B cell (primary cell): ENCODE data around the gene DENND2C. TPM values are rescaled to one million over a fixed set of nuclear protein-coding genes. Genes with fewer than 3 reads are reported as not detected.
A peak's percentile ranks its signal among the peaks of the same experiment; 100 is the strongest.

ENCODE experiments used
- ATAC-seq: fragments of 200-7000 bp; cut with Tn5 transposase; one replicate; pipeline ENCODE4 v1.10.0; 2021; ENCODE audit warnings: low read depth, mild to moderate bottlenecking, moderate number of reproducible peaks, moderate library complexity
- CTCF ChIA-PET: fragments of 350-600 bp; sonication (Branson Sonifier 250); formaldehyde crosslinking; loops from one replicate; lab custom pipeline; 2021; ENCODE audit warnings: antibody characterized with exemption, inconsistent platforms; lab: Charles Lee
- POLR2A ChIA-PET: fragments of 350-600 bp; sonication (Branson Sonifier 250); formaldehyde crosslinking; loops from one replicate; lab custom pipeline; 2021; ENCODE audit warnings: antibody characterized with exemption; lab: Charles Lee
- DNase-seq: peaks from one replicate; pipeline ENCODE4 v3.0.0; 2013
- H2AFZ ChIP-seq: 2 replicates; pipeline ENCODE4 v1.6.1; 2012; ENCODE audit warnings: mild to moderate bottlenecking, low read depth, low read length; ENCODE audit not compliant: insufficient read depth, poor library complexity, severe bottlenecking
- H3K27ac ChIP-seq, 2 donors: 1 replicate in 1 of 2; 2 replicates in 1 of 2; pipeline ENCODE4 v1.5.1; 2012 to 2013; ENCODE audit warnings: low read length in 2 of 2, mild to moderate bottlenecking in 2 of 2, moderate library complexity in 1 of 2
- H3K27me3 ChIP-seq, 4 experiments: fragments of 200-600 bp in 1 of 4; sonication (generic) in 1 of 4; replicated peaks in 1 of 4; 1 replicate in 2 of 4; 2 replicates in 2 of 4; pipeline versions ENCODE4 v1.6.1 to v1.7.0; 2013 to 2016; ENCODE audit warnings: low read length in 3 of 4, mild to moderate bottlenecking in 2 of 4, mixed read lengths in 1 of 4, moderate library complexity in 1 of 4; ENCODE audit not compliant: insufficient read depth in 4 of 4, control insufficient read depth in 3 of 4; ENCODE audit errors: control extremely low read depth in 1 of 4
- H3K36me3 ChIP-seq, 2 experiments: replicated peaks in 1 of 2; 1 replicate in 1 of 2; 2 replicates in 1 of 2; pipeline versions ENCODE4 v1.6.1 to v1.7.1; 2013; ENCODE audit warnings: low read length in 1 of 2; ENCODE audit not compliant: insufficient read depth in 2 of 2, control insufficient read depth in 1 of 2; ENCODE audit errors: control extremely low read depth in 1 of 2, extremely low read depth in 1 of 2
- H3K4me1 ChIP-seq, 2 donors: fragments of 200-600 bp in 1 of 2; sonication (generic) in 1 of 2; 1 replicate in 1 of 2; 2 replicates in 1 of 2; pipeline versions ENCODE4 v1.5.1 to v1.6.1; 2013 to 2017; ENCODE audit warnings: low read length in 2 of 2; ENCODE audit not compliant: control insufficient read depth in 2 of 2, insufficient read depth in 2 of 2
- H3K4me2 ChIP-seq: replicated peaks from 2 replicates; pipeline ENCODE3; 2012; ENCODE audit warnings: mild to moderate bottlenecking, low read depth, low read length; ENCODE audit not compliant: poor library complexity, severe bottlenecking
- H3K4me3 ChIP-seq, 5 experiments: fragments of 200-600 bp in 1 of 5; sonication (generic) in 1 of 5; 1 replicate in 3 of 5; 2 replicates in 2 of 5; pipeline versions ENCODE4 v1.5.1 to v1.7.0; 2011 to 2016; ENCODE audit warnings: low read length in 4 of 5, mild to moderate bottlenecking in 4 of 5, low read depth in 2 of 5, control low read depth in 1 of 5, moderate library complexity in 1 of 5; ENCODE audit not compliant: insufficient read depth in 1 of 5; ENCODE audit errors: control extremely low read depth in 1 of 5, extremely low read depth in 1 of 5
- H3K79me2 ChIP-seq: fragments of 200-600 bp; sonication (generic); one replicate; pipeline ENCODE4 v1.6.0; 2016; ENCODE audit warnings: low read length; ENCODE audit not compliant: control insufficient read depth, insufficient read depth
- H3K9ac ChIP-seq: fragments of 200-600 bp; sonication (generic); 2 replicates; pipeline ENCODE4 v1.6.1; 2017; ENCODE audit warnings: mild to moderate bottlenecking, low read length, moderate library complexity
- H3K9me3 ChIP-seq, 3 donors: one replicate each; pipeline versions ENCODE4 v1.6.1 to v1.7.1; 2013; ENCODE audit warnings: low read length in 2 of 3; ENCODE audit not compliant: control insufficient read depth in 2 of 3, insufficient read depth in 1 of 3; ENCODE audit errors: control extremely low read depth in 1 of 3
- H4K20me1 ChIP-seq: 2 replicates; pipeline ENCODE4 v1.6.0; 2012; ENCODE audit warnings: mild to moderate bottlenecking, low read length; ENCODE audit not compliant: insufficient read depth, control insufficient read depth, poor library complexity, severe bottlenecking
- H3K27ac Mint-ChIP-seq: one replicate; pipeline ENCODE4 v1.8.0; 2021; ENCODE audit warnings: mixed read lengths
- H3K27me3 Mint-ChIP-seq: one replicate; pipeline ENCODE4 v1.8.0; 2021; ENCODE audit warnings: mixed read lengths
- H3K4me1 Mint-ChIP-seq: one replicate; pipeline ENCODE4 v1.8.0; 2021; ENCODE audit warnings: mixed read lengths
- H3K4me3 Mint-ChIP-seq: one replicate; pipeline ENCODE4 v1.8.0; 2021; ENCODE audit warnings: mixed read lengths
- H3K9me3 Mint-ChIP-seq: one replicate; pipeline ENCODE4 v1.8.0; 2022; ENCODE audit warnings: mixed read lengths; ENCODE audit not compliant: insufficient read depth
- EZH2 ChIP-seq: IDR thresholded peaks from 2 replicates; pipeline ENCODE4 v1.6.1; 2012; ENCODE audit warnings: borderline replicate concordance, low read depth, mild to moderate bottlenecking, moderate library complexity, low read length; ENCODE audit not compliant: insufficient read depth, poor library complexity, severe bottlenecking
- WGBS: methylation state at CpG from one replicate; pipeline ENCODE4 v1.1.5; 2013; ENCODE audit warnings: missing lambda C conversion rate; ENCODE audit not compliant: insufficient coverage; 5-methylcytosine and 5-hydroxymethylcytosine counted together
- intact Hi-C: fragments of 100-400 bp; cut with micrococcal nuclease; formaldehyde crosslinking; loops from one replicate; pipeline ENCODE4 v1.10.0; 2022
- polyA plus RNA-seq: library from polyadenylated mRNA; depleted of rRNA; stranded (reverse); fragments of >200 nt; gene quantifications from 2 replicates; pipeline ENCODE4 v1.2.3, GENCODE V29; 2012
- total RNA-seq, 2 donors: library from RNA; stranded (reverse); fragments of 120-200 nt in 1 of 2; gene quantifications; 1 replicate in 1 of 2; 2 replicates in 1 of 2; pipeline versions ENCODE4 v1.2.3 to v1.2.4, GENCODE V29; 2013 to 2022
- TF ChIP-seq, protein P1 (sequence below): fragments of 200-600 bp; IDR thresholded peaks from one replicate; pipeline ENCODE4 v1.8.0; 2022; ENCODE audit warnings: antibody characterized with exemption, mild to moderate bottlenecking

The DENND2C gene
- total and polyA plus RNA-seq, 2 donors (not counting 1 experiment from before 2014, with no cell fraction given) = 0.18 to 0.76 TPM

DNA sequence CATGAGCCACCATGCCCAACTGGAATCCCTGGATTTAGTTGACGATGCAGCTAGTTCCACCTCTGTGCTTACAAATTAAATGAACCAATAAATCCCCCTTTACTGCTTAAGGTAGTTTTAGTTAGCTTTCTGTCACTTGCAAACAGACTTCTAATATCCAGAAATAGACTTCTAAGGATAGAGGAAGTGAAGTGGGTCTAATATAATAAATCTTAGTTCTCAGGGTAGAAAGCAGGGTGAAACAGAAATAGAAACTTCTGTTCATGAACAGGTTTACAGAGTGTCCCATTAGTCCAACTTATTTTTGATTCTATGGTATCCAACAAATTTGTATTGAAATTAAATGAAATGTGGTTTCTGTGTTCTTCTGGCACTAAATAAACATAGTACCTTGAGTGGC is 108.5 kb downstream of the DENND2C start:
- H3K4me2 ChIP-seq = peak overlapping the region; percentile 29
- no peak overlapping the region for H3K9ac ChIP-seq
- CTCF ChIA-PET = interaction anchor here (1.2 kb wide), 1 partner anchor 215 kb away, joined by 5 read pairs; no protein-coding TSS in a partner anchor
- H3K27me3 ChIP-seq = no peaks in the 10 kb centered on the region
- no peaks in the 10 kb centered on the region for H3K79me2 ChIP-seq
- TF ChIP-seq, protein P1, sequence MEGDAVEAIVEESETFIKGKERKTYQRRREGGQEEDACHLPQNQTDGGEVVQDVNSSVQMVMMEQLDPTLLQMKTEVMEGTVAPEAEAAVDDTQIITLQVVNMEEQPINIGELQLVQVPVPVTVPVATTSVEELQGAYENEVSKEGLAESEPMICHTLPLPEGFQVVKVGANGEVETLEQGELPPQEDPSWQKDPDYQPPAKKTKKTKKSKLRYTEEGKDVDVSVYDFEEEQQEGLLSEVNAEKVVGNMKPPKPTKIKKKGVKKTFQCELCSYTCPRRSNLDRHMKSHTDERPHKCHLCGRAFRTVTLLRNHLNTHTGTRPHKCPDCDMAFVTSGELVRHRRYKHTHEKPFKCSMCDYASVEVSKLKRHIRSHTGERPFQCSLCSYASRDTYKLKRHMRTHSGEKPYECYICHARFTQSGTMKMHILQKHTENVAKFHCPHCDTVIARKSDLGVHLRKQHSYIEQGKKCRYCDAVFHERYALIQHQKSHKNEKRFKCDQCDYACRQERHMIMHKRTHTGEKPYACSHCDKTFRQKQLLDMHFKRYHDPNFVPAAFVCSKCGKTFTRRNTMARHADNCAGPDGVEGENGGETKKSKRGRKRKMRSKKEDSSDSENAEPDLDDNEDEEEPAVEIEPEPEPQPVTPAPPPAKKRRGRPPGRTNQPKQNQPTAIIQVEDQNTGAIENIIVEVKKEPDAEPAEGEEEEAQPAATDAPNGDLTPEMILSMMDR = no peak
- TF ChIP-seq EZH2 = no peak
- intact Hi-C loops = no loop called here
- Mint-ChIP-seq H3K27ac (peak overlapping the region; percentile 33), H3K27me3 (no peaks in the 10 kb centered on the region), H3K4me3 (no peak overlapping the region), H3K9me3 (no peaks in the 10 kb centered on the region), H3K4me1 (peaks cover 31% of the 10 kb centered on the region)
- WGBS = no CpG with 5 or more reads among the region's 1 CpG
- H3K36me3 ChIP-seq = peaks cover 6 to 16% of the 10 kb centered on the region in 2 experiments
- H2AFZ ChIP-seq = no peak overlapping the region
- peak overlapping the region in 1 of 2 donors; percentile 21 for H3K27ac ChIP-seq
- POLR2A ChIA-PET = interaction anchor here (1.5 kb wide), 1 partner anchor 51 kb away, joined by 3 read pairs; the partner anchor contains the start of gene TRIM33
- no peak for DNase-seq
- no peaks in the 10 kb centered on the region for H3K9me3 ChIP-seq
- no peak overlapping the region for H3K4me3 ChIP-seq
- peaks cover 31% of the 10 kb centered on the region in 2 donors for H3K4me1 ChIP-seq
- ATAC-seq = no peak
- H4K20me1 ChIP-seq = no peaks in the 10 kb centered on the region

GRCh38 chr1:114559356-114559755 is 110.5 kb downstream of the DENND2C start:
- H3K27ac Mint-ChIP-seq = peak overlapping the region; percentile 81
- H3K27me3 Mint-ChIP-seq = no peaks in the 10 kb centered on the region
- peak; percentile 61 for DNase-seq
- Histone ChIP-seq H3K79me2 (no peaks in the 10 kb centered on the region), H4K20me1 (no peaks in the 10 kb centered on the region), H3K27me3 (no peaks in the 10 kb centered on the region), H2AFZ (peak overlapping the region; percentile 32), H3K4me2 (peak overlapping the region; percentile 48), H3K4me3 (peak overlapping the region in 1 of 5 experiments; percentile 3), H3K4me1 (peaks cover 31% of the 10 kb centered on the region in 2 donors), H3K9me3 (no peaks in the 10 kb centered on the region), H3K36me3 (peaks cover 0 to 2% of the 10 kb centered on the region in 2 experiments), H3K27ac (peak overlapping the region; percentile 21 to 24), H3K9ac (peak overlapping the region; percentile 15)
- TF ChIP-seq, protein P1 = no peak
- no peak for TF ChIP-seq EZH2
- ATAC-seq = peak; percentile 73
- no peaks in the 10 kb centered on the region for H3K9me3 Mint-ChIP-seq
- ChIA-PET POLR2A (no interaction called here), CTCF (interaction anchor here (0.7 to 2.2 kb wide), 7 partner anchors 9 to 581 kb away, joined by 3 to 7 read pairs (median 5); partner anchors contain the start of gene BCAS2)
- intact Hi-C loops = loop anchor here (2.0 to 5.0 kb wide), 3 partner anchors 21 to 132 kb away; partner anchors contain the start of genes BCAS2 and TRIM33
- no peak overlapping the region for H3K4me3 Mint-ChIP-seq
- whole genome bisulfite sequencing = no CpG with 5 or more reads among the region's 3 CpGs
- H3K4me1 Mint-ChIP-seq = peaks cover 31% of the 10 kb centered on the region
